ENCODE measurements around the gene EXOC3L4.

EXOC3L4 gene

GRCh38 chr14:103078860-103079587, 15.5 kb upstream of the EXOC3L4 start:
- no peak overlapping the region for H3K4me3 ChIP-seq (ENCODE audit: insufficient read depth, low read depth, low read length, poor library complexity, severe bottlenecking)
- no peaks in the 10 kb centered on the region for H3K36me3 ChIP-seq (ENCODE audit: control insufficient read depth, insufficient read depth, low read length)
- no peak for DNase-seq
- H3K4me1 ChIP-seq (ENCODE audit: control insufficient read depth, insufficient read depth, low read length, poor library complexity, severe bottlenecking), result peaks cover 8% of the 10 kb centered on the region
- H3K27ac ChIP-seq (ENCODE audit: insufficient read depth, low read length, poor library complexity, severe bottlenecking), result no peak overlapping the region
- no peaks in the 10 kb centered on the region for H3K27me3 ChIP-seq (replicated peaks; ENCODE audit: control insufficient read depth, insufficient read depth, low read length, poor library complexity, severe bottlenecking)
- H3K9me3 ChIP-seq (ENCODE audit: control insufficient read depth, low read length), result no peaks in the 10 kb centered on the region

- Histone ChIP-seq H3K4me3 (ENCODE audit: insufficient read depth, low read depth, low read length, poor library complexity, severe bottlenecking) (no peak overlapping the region), H3K27me3 (replicated peaks; ENCODE audit: control insufficient read depth, insufficient read depth, low read length, poor library complexity, severe bottlenecking) (peaks cover 15% of the 10 kb centered on the region), H3K27ac (ENCODE audit: insufficient read depth, low read length, poor library complexity, severe bottlenecking) (no peak overlapping the region), H3K36me3 (ENCODE audit: control insufficient read depth, insufficient read depth, low read length) (no peaks in the 10 kb centered on the region), H3K4me1 (ENCODE audit: control insufficient read depth, insufficient read depth, low read length, poor library complexity, severe bottlenecking) (no peaks in the 10 kb centered on the region), H3K9me3 (ENCODE audit: control insufficient read depth, low read length) (no peaks in the 10 kb centered on the region)
- DNase-seq, result no peak
Measured at GRCh38 chr14:103081951-103082350, 12.6 kb upstream of the EXOC3L4 start.

- Histone ChIP-seq H3K4me1 (ENCODE audit: control insufficient read depth, insufficient read depth, low read length, poor library complexity, severe bottlenecking) (no peaks in the 10 kb centered on the region), H3K27me3 (replicated peaks; ENCODE audit: control insufficient read depth, insufficient read depth, low read length, poor library complexity, severe bottlenecking) (peaks cover 16% of the 10 kb centered on the region), H3K27ac (ENCODE audit: insufficient read depth, low read length, poor library complexity, severe bottlenecking) (no peak within 1 kb of the TSS), H3K36me3 (ENCODE audit: control insufficient read depth, insufficient read depth, low read length) (no peaks in the 10 kb centered on the region), H3K4me3 (ENCODE audit: insufficient read depth, low read depth, low read length, poor library complexity, severe bottlenecking) (no peak within 1 kb of the TSS), H3K9me3 (ENCODE audit: control insufficient read depth, low read length) (no peaks in the 10 kb centered on the region)
- no peak for DNase-seq
Measured at GRCh38 chr14:103084021-103084919, 10.3 kb upstream of the EXOC3L4 start, which contains the start of gene LBHD2. TSS of gene LBHD2 (plus strand) at chr14:103084210. CDS start at chr14:103086013, 1,803 bp downstream.

- Histone ChIP-seq H3K36me3 (ENCODE audit: control insufficient read depth, insufficient read depth, low read length) (no peaks in the 10 kb centered on the region), H3K9me3 (ENCODE audit: control insufficient read depth, low read length) (no peaks in the 10 kb centered on the region), H3K4me1 (ENCODE audit: control insufficient read depth, insufficient read depth, low read length, poor library complexity, severe bottlenecking) (no peaks in the 10 kb centered on the region), H3K27me3 (replicated peaks; ENCODE audit: control insufficient read depth, insufficient read depth, low read length, poor library complexity, severe bottlenecking) (peaks cover 16% of the 10 kb centered on the region), H3K27ac (ENCODE audit: insufficient read depth, low read length, poor library complexity, severe bottlenecking) (no peak overlapping the region), H3K4me3 (ENCODE audit: insufficient read depth, low read depth, low read length, poor library complexity, severe bottlenecking) (no peak overlapping the region)
- DNase-seq, result no peak
Measured at GRCh38 chr14:103085106-103086091, 9.1 kb upstream of the EXOC3L4 start.

GRCh38 chr14:103086771-103087342, 7.7 kb upstream of the EXOC3L4 start:
- Histone ChIP-seq H3K36me3 (ENCODE audit: control insufficient read depth, insufficient read depth, low read length) (no peaks in the 10 kb centered on the region), H3K27ac (ENCODE audit: insufficient read depth, low read length, poor library complexity, severe bottlenecking) (no peak overlapping the region), H3K27me3 (replicated peaks; ENCODE audit: control insufficient read depth, insufficient read depth, low read length, poor library complexity, severe bottlenecking) (peaks cover 16% of the 10 kb centered on the region)

GRCh38 chr14:103087343-103087835, 7.1 kb upstream of the EXOC3L4 start:
- Histone ChIP-seq H3K4me3 (ENCODE audit: insufficient read depth, low read depth, low read length, poor library complexity, severe bottlenecking) (no peak overlapping the region), H3K9me3 (ENCODE audit: control insufficient read depth, low read length) (no peaks in the 10 kb centered on the region), H3K4me1 (ENCODE audit: control insufficient read depth, insufficient read depth, low read length, poor library complexity, severe bottlenecking) (peaks cover 11% of the 10 kb centered on the region), H3K36me3 (ENCODE audit: control insufficient read depth, insufficient read depth, low read length) (no peaks in the 10 kb centered on the region), H3K27me3 (replicated peaks; ENCODE audit: control insufficient read depth, insufficient read depth, low read length, poor library complexity, severe bottlenecking) (peaks cover 16% of the 10 kb centered on the region), H3K27ac (ENCODE audit: insufficient read depth, low read length, poor library complexity, severe bottlenecking) (no peak overlapping the region)
- DNase-seq, result no peak

More at GRCh38 chr14:103086771-103087342, 7.7 kb upstream of the EXOC3L4 start:
- H3K9me3 ChIP-seq (ENCODE audit: control insufficient read depth, low read length), result no peaks in the 10 kb centered on the region
- no peak for DNase-seq
- H3K4me1 ChIP-seq (ENCODE audit: control insufficient read depth, insufficient read depth, low read length, poor library complexity, severe bottlenecking), result peaks cover 9% of the 10 kb centered on the region
- H3K4me3 ChIP-seq (ENCODE audit: insufficient read depth, low read depth, low read length, poor library complexity, severe bottlenecking), result no peak overlapping the region

- Histone ChIP-seq H3K36me3 (ENCODE audit: control insufficient read depth, insufficient read depth, low read length) (no peaks in the 10 kb centered on the region), H3K4me3 (ENCODE audit: insufficient read depth, low read depth, low read length, poor library complexity, severe bottlenecking) (no peak overlapping the region), H3K9me3 (ENCODE audit: control insufficient read depth, low read length) (no peaks in the 10 kb centered on the region), H3K27me3 (replicated peaks; ENCODE audit: control insufficient read depth, insufficient read depth, low read length, poor library complexity, severe bottlenecking) (peaks cover 16% of the 10 kb centered on the region), H3K4me1 (ENCODE audit: control insufficient read depth, insufficient read depth, low read length, poor library complexity, severe bottlenecking) (peaks cover 11% of the 10 kb centered on the region), H3K27ac (ENCODE audit: insufficient read depth, low read length, poor library complexity, severe bottlenecking) (no peak overlapping the region)
- no peak for DNase-seq
Measured at GRCh38 chr14:103088921-103089320, 5.6 kb upstream of the EXOC3L4 start.

GRCh38 chr14:103089386-103090335, 4.9 kb upstream of the EXOC3L4 start:
- DNase-seq, result no peak
- no peak overlapping the region for H3K27ac ChIP-seq (ENCODE audit: insufficient read depth, low read length, poor library complexity, severe bottlenecking)
- H3K4me3 ChIP-seq (ENCODE audit: insufficient read depth, low read depth, low read length, poor library complexity, severe bottlenecking), result no peak overlapping the region
- H3K36me3 ChIP-seq (ENCODE audit: control insufficient read depth, insufficient read depth, low read length), result no peaks in the 10 kb centered on the region
- peaks cover 13% of the 10 kb centered on the region for H3K27me3 ChIP-seq (replicated peaks; ENCODE audit: control insufficient read depth, insufficient read depth, low read length, poor library complexity, severe bottlenecking)
- peaks cover 11% of the 10 kb centered on the region for H3K4me1 ChIP-seq (ENCODE audit: control insufficient read depth, insufficient read depth, low read length, poor library complexity, severe bottlenecking)
- H3K9me3 ChIP-seq (ENCODE audit: control insufficient read depth, low read length), result no peaks in the 10 kb centered on the region
